ENCODE results near the gene RPS21. TPM values are rescaled to one million over a fixed set of nuclear protein-coding genes. Genes with fewer than 3 reads are reported as not detected.

The RPS21 gene
- total and polyA plus RNA-seq, 2 of the 13 experiments (the other 11 are each of a cell fraction or from before 2014, with no cell fraction given): 2,647 to 11,063 TPM

GRCh38 chr20:62367136-62367632, 19.7 kb upstream of the RPS21 start, which contains the start of gene LAMA5 (continued):
- TF ChIP-seq ZNF543 (CRISPR knock-in tag; IDR thresholded peaks at IDR 0.05): peak; percentile 62
- 0 out of 2 replicates have a peak, but pooled peaks have one; percentile 9 for TF ChIP-seq KLF12 (CRISPR knock-in tag; IDR thresholded peaks at IDR 0.05; ENCODE audit: borderline replicate concordance)
- TF ChIP-seq KMT2A (CRISPR knock-in tag; IDR thresholded peaks at IDR 0.05): no peak
- 0 out of 2 replicates have a peak, but pooled peaks have one; percentile 31 for TF ChIP-seq TAF1 (CRISPR knock-in tag; IDR thresholded peaks at IDR 0.05)
- TF ChIP-seq ZNF3 (CRISPR knock-in tag; IDR thresholded peaks at IDR 0.05): no peak
- TF ChIP-seq HNF4G (IDR thresholded peaks at IDR 0.05; ENCODE audit: borderline replicate concordance, low read depth, low read length): peak; percentile 44; the same call in 1 of the 2 replicates
- TF ChIP-seq HNF4G (CRISPR knock-in tag; IDR thresholded peaks at IDR 0.05; ENCODE audit: borderline replicate concordance, low read depth): no peak
- TF ChIP-seq MXI1 (IDR thresholded peaks at IDR 0.05; ENCODE audit: borderline replicate concordance, low read depth, low read length): peak; percentile 57; the same call in 1 of the 3 replicates
- no peak; the same call in 1 of the 2 replicates for TF ChIP-seq ZBTB14 (CRISPR knock-in tag; IDR thresholded peaks at IDR 0.05)

GRCh38 chr20:62367633-62368391, 19.1 kb upstream of the RPS21 start:
- H3K4me2 ChIP-seq (ENCODE audit: low read depth, low read length): peak overlapping the region; percentile 97
- no peak for FAIRE-seq
- no peak for TF ChIP-seq ATF2 (CRISPR knock-in tag; IDR thresholded peaks at IDR 0.05)
- no peak for TF ChIP-seq NR2F2 (IDR thresholded peaks at IDR 0.05; ENCODE audit: borderline replicate concordance, low read depth)
- TF ChIP-seq FOXM1 (CRISPR knock-in tag; IDR thresholded peaks at IDR 0.05): no peak
- peak; percentile 22; the same call in 1 of the 2 replicates for TF ChIP-seq ZBTB21 (CRISPR knock-in tag; IDR thresholded peaks at IDR 0.05)
- TF ChIP-seq ZNF556 (CRISPR knock-in tag; IDR thresholded peaks at IDR 0.05; ENCODE audit: borderline replicate concordance): peak; percentile 84
- peak; percentile 51 for TF ChIP-seq HNRNPK (IDR thresholded peaks at IDR 0.05; ENCODE audit: low read depth, low read length, poor library complexity, severe bottlenecking)
- TF ChIP-seq SPEN (CRISPR knock-in tag; IDR thresholded peaks at IDR 0.05; ENCODE audit: low read depth): peak; percentile 48; the same call in 1 of the 2 replicates
- TF ChIP-seq SRF (IDR thresholded peaks at IDR 0.05; ENCODE audit: low read depth, low read length): 0 out of 2 replicates have a peak, but pooled peaks have one; percentile 5
- no peak for TF ChIP-seq ZNF121 (CRISPR knock-in tag; IDR thresholded peaks at IDR 0.05)
- TF ChIP-seq MBD4 (IDR thresholded peaks at IDR 0.05; ENCODE audit: borderline replicate concordance, low read length): no peak
- TF ChIP-seq MED1 (CRISPR knock-in tag; IDR thresholded peaks at IDR 0.05): peak; percentile 50
- TF ChIP-seq CBX1 (IDR thresholded peaks at IDR 0.05; ENCODE audit: low read depth): peak; percentile 28

More at GRCh38 chr20:62367633-62368391, 19.1 kb upstream of the RPS21 start:
- Histone ChIP-seq H3K9me3 (ENCODE audit: low read length) (no peaks in the 10 kb centered on the region), H3K4me3 (replicated peaks in 1 of 3; ENCODE audit: insufficient read depth in 1 of 3, low read depth in 2 of 3, low read length in 3 of 3) (peak overlapping the region; percentile 65 to 95 (median 91)), H4K20me1 (ENCODE audit: insufficient read depth, low read length) (peaks cover 22% of the 10 kb centered on the region), H2AFZ (ENCODE audit: low read length) (no peak overlapping the region), H3K27me3 (ENCODE audit: control insufficient read depth in 1 of 2, insufficient read depth in 2 of 2, low read length in 2 of 2) (no peaks in the 10 kb centered on the region), H3K4me1 (ENCODE audit: insufficient read depth, low read length) (peaks cover 83% of the 10 kb centered on the region), H3K36me3 (replicated peaks in 1 of 2; ENCODE audit: control insufficient read depth in 1 of 2, insufficient read depth in 2 of 2, low read length in 2 of 2) (0 out of 5 replicates have a peak, but pooled peaks cover 0 to 1% of the 10 kb centered on the region in 2 experiments), H3K9ac (ENCODE audit: insufficient read depth, low read depth, low read length) (peak overlapping the region; percentile 90), H3K79me2 (ENCODE audit: insufficient read depth, low read length) (peaks cover 35% of the 10 kb centered on the region), H3K27ac (ENCODE audit: extremely low read length, insufficient read depth, low read length) (peak overlapping the region; percentile 95)
- 0% methylated on average over 12 of the region's 37 CpGs for WGBS (ENCODE audit: low lambda C conversion rate)
- in situ Hi-C loops (cut with HindIII; ENCODE audit: extremely low pct_ligation_motif_present, low pct_unique_long_range_greater_than_20kb) (loop anchor here (5.0 kb wide), 1 partner anchor 66 kb away; the partner anchor contains the start of gene ADRM1), intact Hi-C loops (cut with micrococcal nuclease; ENCODE audit: unreplicated experiment) (loop anchor here (1.0 to 10.0 kb wide), 2 partner anchors 8 to 1597 kb away; partner anchors contain the start of gene ZNF512B)
- DNase-seq (ENCODE audit: low spot score): peak; percentile 60
- ATAC-seq: peak; percentile 27
- TSS peak; percentile 51 for BruUV-seq (replicated peaks)
- ChIA-PET CTCF (ENCODE audit: low intra/inter-chr PET ratio, low total read pairs) (interaction anchor here (2.0 to 2.5 kb wide), 2 partner anchors 8 to 66 kb away, joined by 8 to 10 read pairs; partner anchors contain the start of gene ADRM1), POLR2A (interaction anchor here (0.8 to 10.1 kb wide), 28 partner anchors 9 to 586 kb away, joined by 3 to 187 read pairs (median 5); partner anchors contain the start of genes ADRM1 and RPS21)

All from HepG2 (cell line).